ENCODE measurements around the gene PHB1.

Gene PHB1

DNA sequence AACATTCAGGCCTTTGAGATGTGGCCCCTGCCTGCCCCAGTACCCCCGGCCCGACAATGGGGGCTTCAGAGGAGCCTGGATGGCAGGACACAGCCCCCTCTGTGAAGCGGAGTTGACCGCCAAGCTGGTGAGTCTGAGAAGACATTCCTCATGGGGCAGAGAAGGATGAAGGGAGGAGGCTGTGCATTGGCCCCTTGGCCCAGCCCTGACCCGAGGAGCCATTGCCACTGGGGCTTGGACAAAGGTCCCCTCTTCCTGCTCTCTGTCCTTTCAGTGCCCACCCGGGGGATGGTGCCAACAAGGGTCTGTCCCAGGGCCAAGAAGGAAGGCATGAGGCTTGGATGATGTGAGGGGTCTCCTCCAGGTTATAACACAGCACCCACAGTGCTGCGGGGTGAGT, 30.9 kb upstream of the PHB1 start:
- Histone ChIP-seq H3K4me3 (ENCODE audit: low read depth, low read length) (no peak overlapping the region), H3K4me1 (ENCODE audit: control insufficient read depth, insufficient read depth, low read length) (no peaks in the 10 kb centered on the region), H3K27ac (ENCODE audit: extremely low read depth, low read depth, low read length) (no peak overlapping the region), H3K9me3 (ENCODE audit: control insufficient read depth, insufficient read depth, low read depth, low read length) (no peaks in the 10 kb centered on the region), H3K36me3 (ENCODE audit: control insufficient read depth in 2 of 2, insufficient read depth in 1 of 2, low read length in 2 of 2) (no peaks in the 10 kb centered on the region)
- TF ChIP-seq, protein P1, sequence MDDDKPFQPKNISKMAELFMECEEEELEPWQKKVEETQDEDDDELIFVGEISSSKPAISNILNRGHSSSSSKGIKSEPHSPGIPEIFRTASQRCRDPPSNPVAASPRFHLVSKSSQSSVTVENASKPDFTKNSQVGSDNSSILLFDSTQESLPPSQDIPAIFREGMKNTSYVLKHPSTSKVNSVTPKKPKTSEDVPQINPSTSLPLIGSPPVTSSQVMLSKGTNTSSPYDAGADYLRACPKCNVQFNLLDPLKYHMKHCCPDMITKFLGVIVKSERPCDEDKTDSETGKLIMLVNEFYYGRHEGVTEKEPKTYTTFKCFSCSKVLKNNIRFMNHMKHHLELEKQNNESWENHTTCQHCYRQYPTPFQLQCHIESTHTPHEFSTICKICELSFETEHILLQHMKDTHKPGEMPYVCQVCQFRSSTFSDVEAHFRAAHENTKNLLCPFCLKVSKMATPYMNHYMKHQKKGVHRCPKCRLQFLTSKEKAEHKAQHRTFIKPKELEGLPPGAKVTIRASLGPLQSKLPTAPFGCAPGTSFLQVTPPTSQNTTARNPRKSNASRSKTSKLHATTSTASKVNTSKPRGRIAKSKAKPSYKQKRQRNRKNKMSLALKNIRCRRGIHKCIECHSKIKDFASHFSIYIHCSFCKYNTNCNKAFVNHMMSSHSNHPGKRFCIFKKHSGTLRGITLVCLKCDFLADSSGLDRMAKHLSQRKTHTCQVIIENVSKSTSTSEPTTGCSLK (tag by site-specific recombination; IDR thresholded peaks at IDR 0.05), result no peak
- TF ChIP-seq ZNF514 (tag by site-specific recombination; IDR thresholded peaks at IDR 0.05) (no peak), ZNF366 (tag by site-specific recombination; conservative IDR thresholded peaks at IDR 0.05) (no peak), ZBTB7A (tag by site-specific recombination; IDR thresholded peaks at IDR 0.05; ENCODE audit: low read depth) (no peak), ZNF629 (tag by site-specific recombination; IDR thresholded peaks at IDR 0.05) (no peak), OSR2 (tag by site-specific recombination; IDR thresholded peaks at IDR 0.05) (no peak), TRIM28 (IDR thresholded peaks at IDR 0.05; ENCODE audit: borderline replicate concordance, low read length) (no peak), ZNF48 (tag by site-specific recombination; IDR thresholded peaks at IDR 0.05) (no peak), ZNF274 (IDR thresholded peaks at IDR 0.05; ENCODE audit: low read length) (no peak), ZNF274 (tag by site-specific recombination; IDR thresholded peaks at IDR 0.05; ENCODE audit: borderline replicate concordance) (no peak), ZBTB8A (tag by site-specific recombination; IDR thresholded peaks at IDR 0.05) (no peak)
- TF ChIP-seq, protein P2, sequence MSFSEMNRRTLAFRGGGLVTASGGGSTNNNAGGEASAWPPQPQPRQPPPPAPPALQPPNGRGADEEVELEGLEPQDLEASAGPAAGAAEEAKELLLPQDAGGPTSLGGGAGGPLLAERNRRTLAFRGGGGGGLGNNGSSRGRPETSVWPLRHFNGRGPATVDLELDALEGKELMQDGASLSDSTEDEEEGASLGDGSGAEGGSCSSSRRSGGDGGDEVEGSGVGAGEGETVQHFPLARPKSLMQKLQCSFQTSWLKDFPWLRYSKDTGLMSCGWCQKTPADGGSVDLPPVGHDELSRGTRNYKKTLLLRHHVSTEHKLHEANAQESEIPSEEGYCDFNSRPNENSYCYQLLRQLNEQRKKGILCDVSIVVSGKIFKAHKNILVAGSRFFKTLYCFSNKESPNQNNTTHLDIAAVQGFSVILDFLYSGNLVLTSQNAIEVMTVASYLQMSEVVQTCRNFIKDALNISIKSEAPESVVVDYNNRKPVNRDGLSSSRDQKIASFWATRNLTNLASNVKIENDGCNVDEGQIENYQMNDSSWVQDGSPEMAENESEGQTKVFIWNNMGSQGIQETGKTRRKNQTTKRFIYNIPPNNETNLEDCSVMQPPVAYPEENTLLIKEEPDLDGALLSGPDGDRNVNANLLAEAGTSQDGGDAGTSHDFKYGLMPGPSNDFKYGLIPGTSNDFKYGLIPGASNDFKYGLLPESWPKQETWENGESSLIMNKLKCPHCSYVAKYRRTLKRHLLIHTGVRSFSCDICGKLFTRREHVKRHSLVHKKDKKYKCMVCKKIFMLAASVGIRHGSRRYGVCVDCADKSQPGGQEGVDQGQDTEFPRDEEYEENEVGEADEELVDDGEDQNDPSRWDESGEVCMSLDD (tag by site-specific recombination; IDR thresholded peaks at IDR 0.05), result no peak
- TF ChIP-seq, protein P3, sequence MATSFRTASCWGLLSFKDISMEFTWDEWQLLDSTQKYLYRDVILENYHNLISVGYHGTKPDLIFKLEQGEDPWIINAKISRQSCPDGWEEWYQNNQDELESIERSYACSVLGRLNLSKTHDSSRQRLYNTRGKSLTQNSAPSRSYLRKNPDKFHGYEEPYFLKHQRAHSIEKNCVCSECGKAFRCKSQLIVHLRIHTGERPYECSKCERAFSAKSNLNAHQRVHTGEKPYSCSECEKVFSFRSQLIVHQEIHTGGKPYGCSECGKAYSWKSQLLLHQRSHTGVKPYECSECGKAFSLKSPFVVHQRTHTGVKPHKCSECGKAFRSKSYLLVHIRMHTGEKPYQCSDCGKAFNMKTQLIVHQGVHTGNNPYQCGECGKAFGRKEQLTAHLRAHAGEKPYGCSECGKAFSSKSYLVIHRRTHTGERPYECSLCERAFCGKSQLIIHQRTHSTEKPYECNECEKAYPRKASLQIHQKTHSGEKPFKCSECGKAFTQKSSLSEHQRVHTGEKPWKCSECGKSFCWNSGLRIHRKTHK (tag by site-specific recombination; IDR thresholded peaks at IDR 0.05), result no peak
- TF ChIP-seq, protein P4, sequence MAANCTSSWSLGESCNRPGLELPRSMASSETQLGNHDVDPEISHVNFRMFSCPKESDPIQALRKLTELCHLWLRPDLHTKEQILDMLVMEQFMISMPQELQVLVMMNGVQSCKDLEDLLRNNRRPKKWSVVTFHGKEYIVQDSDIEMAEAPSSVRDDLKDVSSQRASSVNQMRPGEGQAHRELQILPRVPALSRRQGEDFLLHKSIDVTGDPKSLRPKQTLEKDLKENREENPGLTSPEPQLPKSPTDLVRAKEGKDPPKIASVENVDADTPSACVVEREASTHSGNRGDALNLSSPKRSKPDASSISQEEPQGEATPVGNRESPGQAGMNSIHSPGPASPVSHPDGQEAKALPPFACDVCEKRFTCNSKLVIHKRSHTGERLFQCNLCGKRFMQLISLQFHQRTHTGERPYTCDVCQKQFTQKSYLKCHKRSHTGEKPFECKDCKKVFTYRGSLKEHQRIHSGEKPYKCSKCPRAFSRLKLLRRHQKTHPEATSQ (tag by site-specific recombination; IDR thresholded peaks at IDR 0.05), result no peak
- TF ChIP-seq, protein P5, sequence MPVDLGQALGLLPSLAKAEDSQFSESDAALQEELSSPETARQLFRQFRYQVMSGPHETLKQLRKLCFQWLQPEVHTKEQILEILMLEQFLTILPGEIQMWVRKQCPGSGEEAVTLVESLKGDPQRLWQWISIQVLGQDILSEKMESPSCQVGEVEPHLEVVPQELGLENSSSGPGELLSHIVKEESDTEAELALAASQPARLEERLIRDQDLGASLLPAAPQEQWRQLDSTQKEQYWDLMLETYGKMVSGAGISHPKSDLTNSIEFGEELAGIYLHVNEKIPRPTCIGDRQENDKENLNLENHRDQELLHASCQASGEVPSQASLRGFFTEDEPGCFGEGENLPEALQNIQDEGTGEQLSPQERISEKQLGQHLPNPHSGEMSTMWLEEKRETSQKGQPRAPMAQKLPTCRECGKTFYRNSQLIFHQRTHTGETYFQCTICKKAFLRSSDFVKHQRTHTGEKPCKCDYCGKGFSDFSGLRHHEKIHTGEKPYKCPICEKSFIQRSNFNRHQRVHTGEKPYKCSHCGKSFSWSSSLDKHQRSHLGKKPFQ (tag by site-specific recombination; IDR thresholded peaks at IDR 0.05), result no peak
- TF ChIP-seq, protein P6, sequence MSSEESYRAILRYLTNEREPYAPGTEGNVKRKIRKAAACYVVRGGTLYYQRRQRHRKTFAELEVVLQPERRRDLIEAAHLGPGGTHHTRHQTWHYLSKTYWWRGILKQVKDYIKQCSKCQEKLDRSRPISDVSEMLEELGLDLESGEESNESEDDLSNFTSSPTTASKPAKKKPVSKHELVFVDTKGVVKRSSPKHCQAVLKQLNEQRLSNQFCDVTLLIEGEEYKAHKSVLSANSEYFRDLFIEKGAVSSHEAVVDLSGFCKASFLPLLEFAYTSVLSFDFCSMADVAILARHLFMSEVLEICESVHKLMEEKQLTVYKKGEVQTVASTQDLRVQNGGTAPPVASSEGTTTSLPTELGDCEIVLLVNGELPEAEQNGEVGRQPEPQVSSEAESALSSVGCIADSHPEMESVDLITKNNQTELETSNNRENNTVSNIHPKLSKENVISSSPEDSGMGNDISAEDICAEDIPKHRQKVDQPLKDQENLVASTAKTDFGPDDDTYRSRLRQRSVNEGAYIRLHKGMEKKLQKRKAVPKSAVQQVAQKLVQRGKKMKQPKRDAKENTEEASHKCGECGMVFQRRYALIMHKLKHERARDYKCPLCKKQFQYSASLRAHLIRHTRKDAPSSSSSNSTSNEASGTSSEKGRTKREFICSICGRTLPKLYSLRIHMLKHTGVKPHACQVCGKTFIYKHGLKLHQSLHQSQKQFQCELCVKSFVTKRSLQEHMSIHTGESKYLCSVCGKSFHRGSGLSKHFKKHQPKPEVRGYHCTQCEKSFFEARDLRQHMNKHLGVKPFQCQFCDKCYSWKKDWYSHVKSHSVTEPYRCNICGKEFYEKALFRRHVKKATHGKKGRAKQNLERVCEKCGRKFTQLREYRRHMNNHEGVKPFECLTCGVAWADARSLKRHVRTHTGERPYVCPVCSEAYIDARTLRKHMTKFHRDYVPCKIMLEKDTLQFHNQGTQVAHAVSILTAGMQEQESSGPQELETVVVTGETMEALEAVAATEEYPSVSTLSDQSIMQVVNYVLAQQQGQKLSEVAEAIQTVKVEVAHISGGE (tag by site-specific recombination; conservative IDR thresholded peaks at IDR 0.05; ENCODE audit: low read depth), result no peak
- POLR2A ChIA-PET, result no interaction called here
- CTCF ChIA-PET, result interaction anchor here (0.6 to 2.2 kb wide), 5 partner anchors 10 to 112 kb away, joined by 3 to 11 read pairs (median 3); no protein-coding TSS in a partner anchor
